ENCODE results near the gene ELFN2.
"Not testable (repeated sequence)": the region's sequence is repeated elsewhere in the genome, so short reads cannot be mapped to it uniquely, and the experiment has no call there.

The ELFN2 gene

GRCh38 chr22:37403267-37403960 is 23.9 kb downstream of the ELFN2 start:
- ChIA-PET CTCF (interaction anchor here (1.0 kb wide), 1 partner anchor 27 kb away, joined by 3 read pairs; no protein-coding TSS in a partner anchor), POLR2A (no interaction called here)
- TF ChIP-seq ELF4 (IDR thresholded peaks at IDR 0.05): no peak
- TF ChIP-seq HDGF (IDR thresholded peaks at IDR 0.05; ENCODE audit: borderline replicate concordance): no peak
- TF ChIP-seq L3MBTL2 (conservative IDR thresholded peaks at IDR 0.05): no peak
- TF ChIP-seq SUZ12 (IDR thresholded peaks at IDR 0.05): no peak
- no peak for TF ChIP-seq FOXK2 (IDR thresholded peaks at IDR 0.05)
- TF ChIP-seq ARNT (IDR thresholded peaks at IDR 0.05): no peak
- no peak for TF ChIP-seq FOXM1 (IDR thresholded peaks at IDR 0.05; ENCODE audit: borderline replicate concordance)
- TF ChIP-seq TARDBP (IDR thresholded peaks at IDR 0.05): no peak
- no peak for TF ChIP-seq BHLHE40 (IDR thresholded peaks at IDR 0.05; ENCODE audit: borderline replicate concordance)
- TF ChIP-seq LEF1 (IDR thresholded peaks at IDR 0.05; ENCODE audit: borderline replicate concordance): no peak
- TF ChIP-seq CTBP1 (IDR thresholded peaks at IDR 0.05; ENCODE audit: borderline replicate concordance): no peak
- no peak for TF ChIP-seq FOXA1 (IDR thresholded peaks at IDR 0.05)
- no peak for TF ChIP-seq NFRKB (IDR thresholded peaks at IDR 0.05)
- TF ChIP-seq, protein P1, sequence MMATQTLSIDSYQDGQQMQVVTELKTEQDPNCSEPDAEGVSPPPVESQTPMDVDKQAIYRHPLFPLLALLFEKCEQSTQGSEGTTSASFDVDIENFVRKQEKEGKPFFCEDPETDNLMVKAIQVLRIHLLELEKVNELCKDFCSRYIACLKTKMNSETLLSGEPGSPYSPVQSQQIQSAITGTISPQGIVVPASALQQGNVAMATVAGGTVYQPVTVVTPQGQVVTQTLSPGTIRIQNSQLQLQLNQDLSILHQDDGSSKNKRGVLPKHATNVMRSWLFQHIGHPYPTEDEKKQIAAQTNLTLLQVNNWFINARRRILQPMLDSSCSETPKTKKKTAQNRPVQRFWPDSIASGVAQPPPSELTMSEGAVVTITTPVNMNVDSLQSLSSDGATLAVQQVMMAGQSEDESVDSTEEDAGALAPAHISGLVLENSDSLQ (IDR thresholded peaks at IDR 0.05): no peak
- no peak for TF ChIP-seq ZNF384 (IDR thresholded peaks at IDR 0.05)
- TF ChIP-seq SP1 (IDR thresholded peaks at IDR 0.05): no peak
- DNase-seq (ENCODE audit: extremely low spot score): no peak

- TF ChIP-seq TARDBP (IDR thresholded peaks at IDR 0.05): no peak
- TF ChIP-seq HDGF (IDR thresholded peaks at IDR 0.05; ENCODE audit: borderline replicate concordance): no peak
- TF ChIP-seq, protein P1 (IDR thresholded peaks at IDR 0.05): no peak
- no peak for TF ChIP-seq FOXA1 (IDR thresholded peaks at IDR 0.05)
- no peak for TF ChIP-seq FOXK2 (IDR thresholded peaks at IDR 0.05)
- TF ChIP-seq NFRKB (IDR thresholded peaks at IDR 0.05): no peak
- TF ChIP-seq CTBP1 (IDR thresholded peaks at IDR 0.05; ENCODE audit: borderline replicate concordance): no peak
- TF ChIP-seq ZNF384 (IDR thresholded peaks at IDR 0.05): no peak
- POLR2A ChIA-PET: no interaction called here
- CTCF ChIA-PET: no interaction called here
- no peak for DNase-seq (ENCODE audit: extremely low spot score)
Measured at GRCh38 chr22:37402184-37402506, 25.1 kb downstream of the ELFN2 start.

- ChIA-PET POLR2A (no interaction called here), CTCF (no interaction called here)
- TF ChIP-seq FOXK2 (IDR thresholded peaks at IDR 0.05): no peak
- no peak for TF ChIP-seq ZNF384 (IDR thresholded peaks at IDR 0.05)
- TF ChIP-seq TARDBP (IDR thresholded peaks at IDR 0.05): no peak
- TF ChIP-seq FOXM1 (IDR thresholded peaks at IDR 0.05; ENCODE audit: borderline replicate concordance): no peak
- no peak for TF ChIP-seq L3MBTL2 (conservative IDR thresholded peaks at IDR 0.05)
- no peak for TF ChIP-seq NFRKB (IDR thresholded peaks at IDR 0.05)
- no peak for DNase-seq (ENCODE audit: extremely low spot score)
Measured at GRCh38 chr22:37401401-37402183, 25.7 kb downstream of the ELFN2 start.

- no peak for DNase-seq (ENCODE audit: extremely low spot score)
- ChIA-PET POLR2A (no interaction called here), CTCF (no interaction called here)
- TF ChIP-seq ELF4 (IDR thresholded peaks at IDR 0.05) (no peak), FOXM1 (IDR thresholded peaks at IDR 0.05; ENCODE audit: borderline replicate concordance) (no peak), HDGF (IDR thresholded peaks at IDR 0.05; ENCODE audit: borderline replicate concordance) (no peak), LEF1 (IDR thresholded peaks at IDR 0.05; ENCODE audit: borderline replicate concordance) (no peak), BHLHE40 (IDR thresholded peaks at IDR 0.05; ENCODE audit: borderline replicate concordance) (no peak), SUZ12 (IDR thresholded peaks at IDR 0.05) (no peak), ARNT (IDR thresholded peaks at IDR 0.05) (no peak), TARDBP (IDR thresholded peaks at IDR 0.05) (no peak), CTBP1 (IDR thresholded peaks at IDR 0.05; ENCODE audit: borderline replicate concordance) (no peak), L3MBTL2 (conservative IDR thresholded peaks at IDR 0.05) (no peak), NFRKB (IDR thresholded peaks at IDR 0.05) (no peak), FOXK2 (IDR thresholded peaks at IDR 0.05) (no peak), SP1 (IDR thresholded peaks at IDR 0.05) (no peak), ZNF384 (IDR thresholded peaks at IDR 0.05) (no peak), FOXA1 (IDR thresholded peaks at IDR 0.05) (no peak)
- TF ChIP-seq, protein P1 (IDR thresholded peaks at IDR 0.05): no peak
Measured at GRCh38 chr22:37400719-37401118, 26.6 kb downstream of the ELFN2 start.

- POLR2A ChIA-PET, CTCF ChIA-PET: not testable (repeated sequence)
Measured at GRCh38 chr22:37399457-37399856, 27.8 kb downstream of the ELFN2 start.

GRCh38 chr22:37397226-37397625 is 30.1 kb downstream of the ELFN2 start:
- ChIA-PET CTCF (no interaction called here), POLR2A (no interaction called here)
- DNase-seq (ENCODE audit: extremely low spot score): no peak
- TF ChIP-seq ARNT (IDR thresholded peaks at IDR 0.05) (no peak), L3MBTL2 (conservative IDR thresholded peaks at IDR 0.05) (no peak), ELF4 (IDR thresholded peaks at IDR 0.05) (no peak), SUZ12 (IDR thresholded peaks at IDR 0.05) (no peak), BHLHE40 (IDR thresholded peaks at IDR 0.05; ENCODE audit: borderline replicate concordance) (no peak), FOXA1 (IDR thresholded peaks at IDR 0.05) (no peak), FOXK2 (IDR thresholded peaks at IDR 0.05) (no peak), TARDBP (IDR thresholded peaks at IDR 0.05) (no peak), NFRKB (IDR thresholded peaks at IDR 0.05) (no peak)
- TF ChIP-seq, protein P1 (IDR thresholded peaks at IDR 0.05): no peak

More at GRCh38 chr22:37399457-37399856, 27.8 kb downstream of the ELFN2 start:
- DNase-seq (ENCODE audit: extremely low spot score): not testable (repeated sequence)
